Fibroblast of mammary gland (primary cell): ENCODE results near the gene TBC1D14.

ENCODE experiments used
- DNase-seq: peaks from one replicate; pipeline ENCODE4 v3.0.0-alpha.2; 2010; ENCODE audit warnings: low read depth
- H3K4me3 ChIP-seq: 2 replicates; pipeline ENCODE4 v1.5.1; 2011; ENCODE audit warnings: low read depth, mild to moderate bottlenecking, low read length, moderate library complexity; ENCODE audit not compliant: control insufficient read depth
- CTCF ChIP-seq: conservative IDR thresholded peaks from 2 replicates; pipeline ENCODE4 v1.5.1; 2011; ENCODE audit warnings: low read depth, low read length, inconsistent platforms; ENCODE audit not compliant: control insufficient read depth, insufficient read depth

The TBC1D14 gene

GRCh38 chr4:6942238-6942800 lies 32.7 kb downstream of the TBC1D14 start:
- DNase-seq, result peak; percentile 94
- no peak overlapping the region for H3K4me3 ChIP-seq
- no peak for TF ChIP-seq CTCF

- no peak for DNase-seq
- no peak overlapping the region for H3K4me3 ChIP-seq
- TF ChIP-seq CTCF, result no peak
Measured at GRCh38 chr4:6943012-6943884, 33.6 kb downstream of the TBC1D14 start.

- no peak overlapping the region for H3K4me3 ChIP-seq
- TF ChIP-seq CTCF, result no peak
- no peak for DNase-seq
Measured at GRCh38 chr4:6943885-6944225, 34.2 kb downstream of the TBC1D14 start.

- no peak for DNase-seq
- no peak overlapping the region for H3K4me3 ChIP-seq
- no peak for TF ChIP-seq CTCF
Measured at GRCh38 chr4:6944301-6945051, 34.9 kb downstream of the TBC1D14 start.

GRCh38 chr4:6945052-6945409 lies 35.4 kb downstream of the TBC1D14 start:
- no peak overlapping the region for H3K4me3 ChIP-seq
- DNase-seq, result no peak
- TF ChIP-seq CTCF, result no peak

GRCh38 chr4:6946497-6946896 lies 36.9 kb downstream of the TBC1D14 start:
- no peak for TF ChIP-seq CTCF
- DNase-seq, result no peak
- no peak overlapping the region for H3K4me3 ChIP-seq
